Measurements from ENCODE around the gene CYP2A6.
"Not testable (repeated sequence)": the region's sequence is repeated elsewhere in the genome, so short reads cannot be mapped to it uniquely, and the experiment has no call there.

Gene CYP2A6

DNA sequence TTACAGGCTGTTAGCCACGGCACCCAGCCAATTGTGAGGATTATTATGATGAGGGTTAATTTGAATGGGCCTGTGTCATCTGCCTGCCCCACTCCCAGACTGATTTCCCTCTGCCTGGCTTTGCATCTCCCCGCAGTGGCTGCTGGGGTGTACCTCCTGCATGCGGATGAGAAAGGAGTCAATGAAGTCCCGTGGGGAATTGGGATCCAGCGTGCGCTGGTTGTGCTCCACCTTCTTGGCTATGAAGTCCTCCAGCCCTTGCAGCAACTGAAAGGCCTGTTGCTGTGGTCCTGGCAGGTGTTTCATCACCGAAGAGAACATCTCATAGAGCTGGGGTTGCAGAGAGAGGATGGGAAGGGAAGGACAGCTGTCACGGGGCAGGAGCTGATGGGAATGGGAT, 3.5 kb downstream of the CYP2A6 start:
- not testable (repeated sequence) for DNase-seq (ENCODE audit: low read depth)

DNA sequence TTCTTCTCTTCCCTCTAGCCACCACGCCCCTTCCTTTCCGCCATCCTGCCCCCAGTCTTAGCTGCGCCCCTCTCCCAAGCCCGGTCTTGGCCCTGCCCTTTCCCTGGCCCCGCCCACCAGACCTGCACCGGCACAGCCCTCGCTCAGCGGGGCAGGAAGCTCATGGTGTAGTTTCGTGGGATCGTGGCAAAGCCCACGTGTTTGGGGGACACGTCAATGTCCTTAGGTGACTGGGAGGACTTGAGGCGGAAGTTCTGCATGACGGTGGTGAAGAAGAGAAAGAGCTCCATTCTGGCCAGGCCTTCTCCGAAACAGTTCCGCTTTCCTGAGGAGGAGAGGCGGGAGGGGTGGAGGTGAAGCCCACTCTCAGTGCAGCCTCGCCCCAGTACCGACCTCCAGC, 6.6 kb downstream of the CYP2A6 start:
- DNase-seq (ENCODE audit: low read depth), result not testable (repeated sequence)

GRCh38 chr19:40842997-40843652, 7.1 kb downstream of the CYP2A6 start:
- DNase-seq (ENCODE audit: low read depth), result not testable (repeated sequence)

DNA sequence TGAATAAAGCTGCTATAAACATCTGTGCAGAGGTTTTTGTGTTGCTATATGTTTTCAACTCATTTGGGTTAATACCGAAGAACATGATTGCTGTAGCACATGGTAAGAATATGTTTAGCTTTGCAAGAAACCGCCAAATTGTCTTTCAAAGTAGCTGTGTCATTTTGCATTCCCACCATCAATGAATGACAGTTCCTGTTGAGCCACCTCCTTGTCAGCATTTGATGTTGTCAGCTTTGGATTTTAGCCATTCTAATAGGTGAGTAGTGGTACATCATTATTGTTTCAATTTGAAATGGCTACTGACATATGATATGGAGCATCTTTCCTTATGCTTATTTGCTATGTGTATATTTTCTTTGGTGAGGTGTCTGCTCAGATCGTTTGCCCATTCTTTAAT, 8.2 kb downstream of the CYP2A6 start:
- not testable (repeated sequence) for DNase-seq (ENCODE audit: low read depth)

GRCh38 chr19:40838477-40838876, 11.8 kb downstream of the CYP2A6 start:
- not testable (repeated sequence) for DNase-seq (ENCODE audit: low read depth)

DNA sequence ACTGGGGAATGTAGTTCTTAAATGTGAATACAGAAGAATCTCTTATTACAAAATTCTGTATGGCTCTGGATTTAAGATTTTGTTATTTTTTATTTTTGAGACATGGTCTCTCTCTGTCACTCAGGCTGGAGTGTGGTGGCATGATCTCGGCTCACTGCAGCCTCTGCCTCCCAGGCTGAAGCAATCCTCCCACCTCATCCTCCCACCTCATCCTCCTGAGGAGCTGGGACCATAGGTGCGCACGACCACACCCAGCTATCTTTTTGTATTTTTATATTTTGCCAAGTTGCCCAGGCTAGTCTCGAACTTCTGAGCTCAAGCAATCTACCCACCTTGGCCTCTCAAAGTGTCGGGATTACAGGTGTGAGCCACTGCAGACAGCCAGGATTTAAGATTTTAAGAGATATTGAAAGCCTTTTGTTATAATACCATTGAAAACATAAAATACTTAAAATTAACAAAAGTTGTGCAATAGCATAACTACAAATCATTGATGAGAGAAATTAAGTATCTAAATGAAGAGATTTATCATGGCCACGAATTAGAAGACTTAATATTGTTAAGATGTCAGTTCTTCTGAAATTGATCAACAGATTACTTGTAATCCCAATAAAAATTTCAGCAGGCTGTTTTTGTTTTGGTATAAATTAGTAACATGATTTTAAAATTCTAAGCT, 13.4 kb downstream of the CYP2A6 start:
- no peak for DNase-seq (ENCODE audit: low read depth)

DNA sequence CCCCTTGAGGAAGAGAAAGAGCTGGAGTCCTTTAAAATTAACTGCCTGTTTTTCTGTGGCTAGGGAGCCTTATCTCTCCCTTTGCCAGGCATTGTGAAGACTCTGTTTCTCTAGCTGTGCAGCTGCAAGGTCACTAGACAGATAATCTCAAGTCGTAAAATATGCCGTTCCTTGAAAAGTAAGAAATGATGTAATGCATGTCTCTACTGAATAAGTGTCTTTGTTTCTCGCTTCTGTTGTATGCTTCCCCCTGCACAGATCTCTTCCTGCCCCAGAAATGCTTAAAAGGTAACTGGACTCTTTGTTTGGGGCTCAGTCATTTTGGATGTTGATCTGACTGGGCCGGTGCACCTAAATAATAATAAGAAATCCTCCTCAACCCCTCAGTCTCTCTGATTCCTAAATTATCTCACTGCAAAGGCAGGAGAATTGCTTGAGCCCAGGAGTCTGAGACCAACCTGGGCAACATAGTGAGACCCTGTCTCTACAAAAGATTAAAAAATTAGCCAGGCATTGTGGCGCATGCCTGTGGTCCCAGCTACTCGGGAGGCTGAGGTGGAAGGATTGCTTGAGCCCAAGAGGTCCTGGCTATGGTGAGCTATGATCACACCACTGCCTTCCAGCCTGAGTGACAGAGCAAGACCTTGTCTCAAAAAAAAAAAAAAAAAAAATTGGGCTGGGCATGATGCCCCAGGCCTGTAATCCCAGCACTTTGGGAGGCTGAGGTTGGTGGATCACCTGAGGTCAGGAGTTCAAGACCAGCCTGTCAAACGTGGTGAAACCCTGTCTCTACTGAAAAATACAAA, 16.3 kb downstream of the CYP2A6 start:
- not testable (repeated sequence) for DNase-seq (ENCODE audit: low read depth)

DNA sequence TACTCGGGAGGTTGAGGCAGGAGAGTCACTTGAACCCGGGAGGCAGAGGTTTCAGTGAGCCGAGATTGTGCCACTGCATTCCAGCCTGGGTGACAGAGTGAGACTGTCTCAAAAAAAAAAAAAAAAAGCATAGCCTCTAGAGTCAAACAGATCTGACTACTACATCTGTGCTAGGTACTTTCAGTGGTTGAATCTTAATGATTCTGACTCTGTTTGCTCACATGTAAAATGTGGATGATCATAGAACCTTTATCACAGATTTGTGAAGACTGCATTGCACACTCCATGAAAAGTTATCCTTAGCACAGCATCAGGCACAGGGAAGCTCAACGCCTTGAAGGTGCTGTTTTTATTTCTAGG, 17.8 kb downstream of the CYP2A6 start:
- not testable (repeated sequence) for DNase-seq (ENCODE audit: low read depth)

- DNase-seq (ENCODE audit: low read depth), result peak; percentile 99
Observed at GRCh38 chr19:40831502-40832430, 18.5 kb downstream of the CYP2A6 start.

- DNase-seq (ENCODE audit: low read depth), result not testable (repeated sequence)
Observed at GRCh38 chr19:40830741-40831140, 19.5 kb downstream of the CYP2A6 start.

DNA sequence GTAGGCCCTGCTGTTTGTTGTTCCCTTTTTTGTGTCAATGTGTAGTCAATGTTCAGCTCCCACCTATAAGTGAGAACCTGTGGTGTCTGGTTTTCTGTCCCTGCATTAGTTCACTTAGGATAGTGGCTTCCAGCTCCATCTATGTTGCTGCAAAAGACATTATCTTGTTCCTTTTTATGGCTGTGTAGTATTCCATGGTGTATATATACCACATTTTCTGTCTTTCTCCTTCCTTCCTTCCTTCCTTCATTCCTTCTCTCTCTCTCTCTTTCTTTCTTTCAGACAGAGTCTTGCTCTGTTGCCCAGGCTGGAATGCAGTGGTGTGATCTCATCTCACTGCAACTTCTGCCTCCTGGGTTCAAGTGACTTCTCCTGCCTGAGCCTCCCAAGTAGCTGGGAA, 21.0 kb downstream of the CYP2A6 start:
- no peak for DNase-seq (ENCODE audit: low read depth)

- no peak for DNase-seq (ENCODE audit: low read depth)
Observed at GRCh38 chr19:40827386-40828247, 22.6 kb downstream of the CYP2A6 start.

DNA sequence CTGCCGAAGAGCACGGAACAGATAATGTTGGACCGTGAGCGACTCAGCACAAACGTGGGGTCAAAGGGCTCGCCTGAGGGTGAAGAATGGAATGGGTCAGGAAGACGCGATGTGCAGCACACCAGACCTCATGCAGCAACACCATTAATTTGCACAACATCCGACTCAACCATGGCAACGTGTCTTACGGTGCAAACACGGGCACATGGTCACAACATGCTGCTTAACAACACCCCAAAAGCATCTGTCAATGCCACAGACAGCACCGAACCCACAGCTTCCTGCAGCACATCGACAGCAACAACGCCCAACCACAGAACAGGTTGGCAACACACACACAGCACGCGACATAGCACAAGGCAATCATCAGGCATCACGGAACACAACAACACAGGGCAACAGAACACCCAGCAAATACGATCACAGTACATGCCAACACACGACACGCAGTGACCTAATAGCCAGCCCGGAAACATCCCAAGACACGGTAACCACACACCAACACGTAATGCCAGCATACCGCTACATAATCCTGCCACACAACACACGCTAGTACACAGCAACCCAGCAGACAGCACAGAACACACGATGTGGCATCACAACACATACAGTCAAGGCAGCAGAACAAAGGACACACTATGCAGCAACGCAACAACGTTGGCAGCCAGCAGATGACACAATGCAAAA, 23.4 kb downstream of the CYP2A6 start:
- not testable (repeated sequence) for DNase-seq (ENCODE audit: low read depth)

DNA sequence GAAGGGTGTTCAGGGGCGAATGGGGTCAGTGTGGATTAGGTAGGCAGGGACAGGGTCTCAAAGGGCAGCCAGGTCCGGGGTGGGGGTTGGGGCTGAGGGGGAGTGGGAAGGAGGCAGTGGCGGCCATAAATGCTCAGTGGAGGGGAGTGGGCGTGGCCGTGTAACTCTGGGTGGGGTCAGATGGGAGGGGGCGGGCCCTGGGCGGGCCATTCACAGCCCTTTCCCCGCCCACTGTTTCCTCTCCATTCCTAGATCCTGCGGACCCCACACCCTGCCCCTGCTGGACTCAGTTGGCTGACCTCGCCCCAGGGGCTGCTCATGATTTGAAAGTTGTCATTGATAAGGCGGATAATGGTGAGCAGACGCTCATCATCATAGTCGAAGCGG, 23.9 kb downstream of the CYP2A6 start:
- not testable (repeated sequence) for DNase-seq (ENCODE audit: low read depth)

DNA sequence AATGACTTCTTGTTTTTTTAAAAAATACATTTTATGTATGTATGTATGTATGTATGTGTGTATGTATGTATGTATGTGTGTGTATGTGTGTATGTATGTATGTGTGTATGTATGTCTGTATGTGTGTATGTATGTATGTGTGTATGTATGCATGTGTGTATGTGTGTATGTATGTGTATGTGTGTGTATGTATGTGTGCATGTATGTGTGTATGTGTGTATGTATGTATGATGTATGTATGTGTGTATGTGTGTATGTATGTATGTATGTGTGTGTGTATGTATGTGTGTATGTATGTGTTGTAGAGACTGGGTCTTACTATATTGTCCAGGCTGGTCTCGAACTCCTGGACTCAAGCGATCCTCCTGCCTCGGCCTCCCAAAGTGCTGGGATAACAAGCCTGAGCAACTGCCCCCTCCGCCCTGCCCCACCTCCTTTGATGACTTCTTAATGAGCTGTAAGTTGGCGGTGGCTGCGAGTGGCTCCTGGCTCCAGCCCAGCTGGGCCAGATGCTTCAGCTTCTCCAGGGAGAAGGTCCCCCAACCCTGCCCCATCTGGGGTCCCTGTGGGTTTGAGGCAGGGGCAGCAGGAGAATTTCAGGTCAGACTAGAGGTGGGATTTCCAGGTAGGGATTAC, 24.7 kb downstream of the CYP2A6 start:
- DNase-seq (ENCODE audit: low read depth), result not testable (repeated sequence)

DNA sequence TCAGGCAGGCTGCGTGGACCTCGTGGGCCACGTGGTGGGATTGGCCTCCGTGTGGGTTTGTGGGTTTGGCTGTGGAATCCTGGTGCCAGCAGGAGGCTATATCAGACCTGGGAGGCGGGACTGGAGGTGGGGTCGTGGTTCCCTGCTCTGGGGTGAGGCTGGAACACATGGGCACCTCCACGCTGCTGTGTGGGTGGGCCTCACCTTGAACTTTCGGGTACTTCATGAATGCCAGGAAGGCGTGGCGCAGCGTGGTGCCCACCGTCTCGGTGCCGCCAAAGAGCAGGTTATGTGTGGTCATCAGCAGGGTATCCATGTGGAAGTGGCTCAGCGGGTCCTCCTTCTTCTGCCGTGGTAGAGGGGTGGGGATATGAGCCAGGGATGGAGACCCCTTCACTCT, 25.3 kb downstream of the CYP2A6 start:
- not testable (repeated sequence) for DNase-seq (ENCODE audit: low read depth)

DNA sequence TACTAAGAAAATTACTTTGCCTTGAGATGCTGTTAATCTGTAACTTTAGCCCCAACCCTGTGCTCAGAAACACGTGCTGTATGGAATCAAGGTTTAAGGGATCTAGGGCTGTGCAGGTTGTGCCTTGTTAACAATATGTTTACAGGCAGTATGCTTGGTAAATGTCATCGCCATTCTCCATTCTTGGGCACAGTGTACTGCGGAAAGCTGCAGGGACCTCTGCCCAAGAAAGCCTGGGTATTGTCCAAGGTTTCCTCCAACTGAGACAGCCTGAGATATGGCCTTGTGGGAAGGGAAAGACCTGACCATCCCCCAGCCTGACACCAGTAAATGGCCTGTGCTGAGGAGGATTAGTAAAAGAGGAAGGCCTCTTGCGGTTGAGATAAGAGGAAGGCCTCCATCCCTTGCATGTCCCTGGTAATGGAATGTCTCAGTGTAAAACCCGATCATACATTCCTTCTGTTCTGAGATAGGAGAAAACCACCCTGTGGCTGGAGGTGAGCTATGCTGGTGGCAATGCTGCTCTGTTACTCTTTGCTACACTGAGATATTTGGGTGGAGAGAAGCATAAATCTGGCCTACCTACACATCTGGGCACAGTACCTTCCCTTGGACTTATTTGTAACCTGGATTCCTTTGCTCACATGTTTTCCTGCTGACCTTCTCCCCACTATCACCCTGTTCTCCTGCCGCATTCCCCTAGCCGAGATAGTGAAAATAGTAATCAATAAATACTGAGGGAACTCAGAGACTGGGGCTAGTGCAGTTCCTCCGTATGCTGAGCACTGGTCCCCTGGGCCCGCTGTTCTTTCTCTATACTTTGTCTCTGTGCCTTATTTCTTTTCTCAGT, 27.3 kb downstream of the CYP2A6 start:
- not testable (repeated sequence) for DNase-seq (ENCODE audit: low read depth)

DNA sequence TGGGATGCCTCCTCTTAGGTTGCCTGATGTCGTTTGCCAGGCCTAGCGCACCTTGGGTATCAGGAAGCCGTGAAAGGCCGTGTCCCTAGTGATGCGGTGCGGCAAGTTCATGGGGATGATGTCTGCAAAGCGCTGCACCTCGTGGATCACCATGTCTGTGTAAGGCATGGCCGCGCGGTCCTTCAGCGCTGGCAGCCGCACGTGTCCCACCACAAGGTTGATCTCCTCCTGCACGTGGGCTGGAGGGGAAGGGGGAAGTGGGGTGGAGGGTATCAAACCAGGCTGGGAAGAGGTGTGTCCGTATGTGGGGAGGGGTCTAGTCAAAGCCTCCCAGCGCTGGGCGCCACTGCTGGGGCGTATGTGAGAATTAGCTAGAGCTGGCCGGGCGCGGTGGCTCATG, 28.1 kb downstream of the CYP2A6 start:
- DNase-seq (ENCODE audit: low read depth), result no peak

All from fibroblast of gingiva (primary cell).